Neural cell (in vitro differentiated cells): Measurements from ENCODE around the gene ZNHIT6. TPM values are rescaled to one million over a fixed set of nuclear protein-coding genes. Genes with fewer than 3 reads are reported as not detected.
A peak's percentile ranks its signal among the peaks of the same experiment; 100 is the strongest.

Source experiments
- H2AFZ ChIP-seq: fragments of 200-600, 300-800 bp; sonication (generic), shearing (Covaris generic); 2 replicates; pipeline ENCODE4 v1.6.0; 2014; ENCODE audit warnings: low read depth, mild to moderate bottlenecking, antibody characterized with exemption, low read length, moderate library complexity
- H3F3A ChIP-seq: fragments of 200-600 bp; shearing (Covaris generic); 2 replicates; pipeline ENCODE4 v1.6.1; 2016; ENCODE audit warnings: mild to moderate bottlenecking, moderate library complexity, mixed read lengths, antibody characterized with exemption, low read length; ENCODE audit not compliant: insufficient read depth, poor library complexity, severe bottlenecking
- H3K27ac ChIP-seq: fragments of 200-600, 300-800 bp; sonication (generic), shearing (Covaris generic); 2 replicates; pipeline ENCODE4 v1.5.1; 2014; ENCODE audit warnings: mild to moderate bottlenecking, low read length, moderate library complexity
- H3K27me3 ChIP-seq: fragments of 300-800, 200-600 bp; sonication (generic), shearing (Covaris generic); 2 replicates; pipeline ENCODE4 v1.6.0; 2014; ENCODE audit warnings: mild to moderate bottlenecking, low read depth, low read length, moderate library complexity; ENCODE audit not compliant: insufficient read depth
- H3K36me3 ChIP-seq: fragments of 300-800, 200-600 bp; sonication (generic), shearing (Covaris generic); 2 replicates; pipeline ENCODE4 v1.5.1; 2014; ENCODE audit warnings: mild to moderate bottlenecking, antibody characterized with exemption, low read length, moderate library complexity; ENCODE audit not compliant: insufficient read depth
- H3K4me2 ChIP-seq: fragments of 300-800, 200-600 bp; sonication (generic), shearing (Covaris generic); 2 replicates; pipeline ENCODE4 v1.6.0; 2014; ENCODE audit warnings: mild to moderate bottlenecking, low read length
- H3K4me3 ChIP-seq: fragments of 300-800, 200-600 bp; sonication (generic), shearing (Covaris generic); 2 replicates; pipeline ENCODE4 v1.5.1; 2014; ENCODE audit warnings: mild to moderate bottlenecking, low read length, moderate library complexity
- H3K79me2 ChIP-seq: fragments of 200-600 bp; shearing (Covaris generic); replicated peaks from 2 replicates; pipeline ENCODE4 v1.6.0; 2014; ENCODE audit warnings: mild to moderate bottlenecking, low read length, moderate library complexity; ENCODE audit not compliant: insufficient read depth
- H3K9ac ChIP-seq: fragments of 300-800, 200-600 bp; sonication (generic), shearing (Covaris generic); 2 replicates; pipeline ENCODE4 v1.6.1; 2016; ENCODE audit warnings: mild to moderate bottlenecking, low read length, mixed read lengths
- H3K9me2 ChIP-seq: fragments of 200-600 bp; shearing (Covaris generic); 2 replicates; pipeline ENCODE4 v1.6.1; 2016; ENCODE audit warnings: mild to moderate bottlenecking, low read length, mixed read lengths; ENCODE audit not compliant: insufficient read depth
- H3K9me3 ChIP-seq: fragments of 200-600, 300-800 bp; sonication (generic), shearing (Covaris generic); 2 replicates; pipeline ENCODE4 v1.6.1; 2016; ENCODE audit warnings: mild to moderate bottlenecking, mixed run types, low read length, moderate library complexity, mixed read lengths
- H4K20me1 ChIP-seq: fragments of 200-600 bp; shearing (Covaris generic); 2 replicates; pipeline ENCODE4 v1.6.1; 2016; ENCODE audit warnings: mild to moderate bottlenecking, mixed run types; ENCODE audit not compliant: insufficient read depth
- CTCF ChIP-seq: fragments of 450-650 bp; IDR thresholded peaks from 2 replicates; pipeline ENCODE4 v1.5.1; 2014; ENCODE audit warnings: antibody characterized with exemption, mild to moderate bottlenecking, moderate library complexity; ENCODE audit not compliant: poor library complexity, severe bottlenecking
- EP300 ChIP-seq: fragments of 450-650 bp; conservative IDR thresholded peaks from 2 replicates; pipeline ENCODE4 v1.6.1; 2014; ENCODE audit warnings: antibody characterized with exemption, mild to moderate bottlenecking, moderate library complexity; ENCODE audit not compliant: poor library complexity, severe bottlenecking
- EZH2 ChIP-seq: fragments of 200-600, 300-800 bp; shearing (Covaris generic), sonication (generic); IDR thresholded peaks from 2 replicates; pipeline ENCODE4 v1.6.1; 2014; ENCODE audit warnings: antibody characterized with exemption, low read length, borderline replicate concordance, mild to moderate bottlenecking; ENCODE audit not compliant: insufficient read depth, poor library complexity, severe bottlenecking
- MXI1 ChIP-seq: fragments of 450-650 bp; conservative IDR thresholded peaks from 2 replicates; pipeline ENCODE4 v1.6.1; 2014; ENCODE audit warnings: antibody characterized with exemption, mild to moderate bottlenecking; ENCODE audit not compliant: poor library complexity, severe bottlenecking
- POLR2AphosphoS5 ChIP-seq: IDR thresholded peaks from 2 replicates; pipeline ENCODE4 v1.6.1; 2012
- RAD21 ChIP-seq: fragments of 450-650 bp; conservative IDR thresholded peaks from 2 replicates; pipeline ENCODE4 v1.6.1; 2014; ENCODE audit warnings: antibody characterized with exemption, mild to moderate bottlenecking, moderate library complexity
- REST ChIP-seq: IDR thresholded peaks from 2 replicates; pipeline ENCODE4 v1.6.1; 2012; ENCODE audit warnings: borderline replicate concordance
- SMC3 ChIP-seq: fragments of 450-650 bp; conservative IDR thresholded peaks from 2 replicates; pipeline ENCODE4 v1.6.1; 2014; ENCODE audit warnings: antibody characterized with exemption, mild to moderate bottlenecking, moderate library complexity; ENCODE audit not compliant: poor library complexity
- TAF1 ChIP-seq: IDR thresholded peaks from 2 replicates; pipeline ENCODE4 v1.6.1; 2012; ENCODE audit warnings: low read depth
- polyA plus RNA-seq: library from polyadenylated mRNA; depleted of rRNA; stranded (reverse); fragments of >200 nt; gene quantifications from 2 replicates; pipeline ENCODE4 v1.2.3, GENCODE V29; 2014

The ZNHIT6 gene
- polyA plus RNA-seq, 1 donor from 2014 or later = 16.6 TPM

- Histone ChIP-seq H3K36me3 (no peaks in the 10 kb centered on the region), H2AFZ (no peak overlapping the region), H3K9ac (no peak overlapping the region), H3K27me3 (no peaks in the 10 kb centered on the region), H3F3A (no peaks in the 10 kb centered on the region), H3K9me3 (no peaks in the 10 kb centered on the region), H3K9me2 (no peaks in the 10 kb centered on the region), H3K27ac (no peak overlapping the region), H3K4me3 (no peak overlapping the region), H3K79me2 (no peaks in the 10 kb centered on the region), H3K4me2 (no peak overlapping the region), H4K20me1 (no peaks in the 10 kb centered on the region)
- no peak for TF ChIP-seq REST
- no peak for TF ChIP-seq EZH2
- no peak for TF ChIP-seq MXI1
- no peak for TF ChIP-seq CTCF
- no peak for TF ChIP-seq TAF1
- no peak for TF ChIP-seq EP300
- no peak for TF ChIP-seq POLR2AphosphoS5
- TF ChIP-seq SMC3 = no peak
- TF ChIP-seq RAD21 = no peak
These were observed 46.5 kb downstream of the ZNHIT6 start for GRCh38 chr1:85661767-85662166.

- Histone ChIP-seq H3K4me3 (no peak overlapping the region), H3K27me3 (no peaks in the 10 kb centered on the region), H3K9ac (no peak overlapping the region), H2AFZ (no peak overlapping the region), H3K79me2 (no peaks in the 10 kb centered on the region), H3F3A (no peaks in the 10 kb centered on the region), H3K4me2 (no peak overlapping the region), H3K9me3 (no peaks in the 10 kb centered on the region), H3K36me3 (no peaks in the 10 kb centered on the region), H4K20me1 (no peaks in the 10 kb centered on the region), H3K9me2 (no peaks in the 10 kb centered on the region), H3K27ac (no peak overlapping the region)
- no peak for TF ChIP-seq RAD21
- no peak for TF ChIP-seq MXI1
- TF ChIP-seq TAF1 = no peak
- no peak for TF ChIP-seq SMC3
These were observed 47.7 kb downstream of the ZNHIT6 start for GRCh38 chr1:85660541-85660940.

GRCh38 chr1:85659174-85659573 lies 49.1 kb downstream of the ZNHIT6 start:
- Histone ChIP-seq H3K79me2 (no peaks in the 10 kb centered on the region), H3K36me3 (no peaks in the 10 kb centered on the region), H3K27ac (peak overlapping the region; percentile 77), H3K4me3 (peak overlapping the region; percentile 41), H4K20me1 (no peaks in the 10 kb centered on the region), H3K27me3 (no peaks in the 10 kb centered on the region), H2AFZ (no peak overlapping the region), H3F3A (no peaks in the 10 kb centered on the region), H3K9ac (no peak overlapping the region), H3K9me2 (no peaks in the 10 kb centered on the region), H3K4me2 (peak overlapping the region; percentile 22), H3K9me3 (no peaks in the 10 kb centered on the region)
- TF ChIP-seq POLR2AphosphoS5 (peak; percentile 84), EZH2 (no peak), TAF1 (no peak), CTCF (no peak), REST (peak; percentile 49), EP300 (peak; percentile 98), MXI1 (no peak), SMC3 (no peak)
